ENCODE results near the gene NUP35. TPM values are rescaled to one million over a fixed set of nuclear protein-coding genes. Genes with fewer than 3 reads are reported as not detected.

Gene NUP35
- total RNA-seq, 1 experiment from 2014 or later: 40.6 TPM

DNA sequence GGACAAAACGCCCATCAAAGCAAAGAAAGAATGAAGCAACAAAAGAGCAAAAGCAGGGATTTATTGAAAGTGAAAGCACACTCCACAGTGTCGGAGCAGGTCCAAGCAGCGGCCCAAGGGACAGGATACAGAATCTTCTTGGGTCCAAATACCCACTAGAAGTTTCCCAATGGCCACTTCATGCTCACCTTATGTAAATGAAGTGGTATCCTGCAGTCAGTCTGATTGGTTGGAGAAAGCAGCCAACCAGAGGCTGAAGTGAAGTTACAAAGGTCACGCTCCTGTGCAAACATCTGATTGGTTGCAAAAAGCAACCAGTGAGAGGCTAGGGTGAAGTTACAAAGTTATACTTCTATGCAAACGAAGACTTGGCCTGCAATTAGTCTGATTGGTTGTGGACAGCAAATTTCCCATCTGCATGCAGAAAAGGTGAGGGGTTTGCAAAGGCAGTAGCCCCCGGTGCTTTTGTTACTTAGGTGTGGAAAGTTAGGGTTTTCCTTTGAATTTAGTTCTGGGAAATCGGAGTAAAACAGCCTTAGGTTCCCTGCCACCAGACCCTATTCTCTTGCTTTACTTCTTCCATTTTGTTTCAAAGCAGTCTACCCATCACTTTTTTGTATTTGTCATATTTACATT lies 32.8 kb upstream of the NUP35 start:
- no peak overlapping the region for H3K4me2 ChIP-seq (ENCODE audit: low read depth, low read length, poor library complexity, severe bottlenecking)

DNA sequence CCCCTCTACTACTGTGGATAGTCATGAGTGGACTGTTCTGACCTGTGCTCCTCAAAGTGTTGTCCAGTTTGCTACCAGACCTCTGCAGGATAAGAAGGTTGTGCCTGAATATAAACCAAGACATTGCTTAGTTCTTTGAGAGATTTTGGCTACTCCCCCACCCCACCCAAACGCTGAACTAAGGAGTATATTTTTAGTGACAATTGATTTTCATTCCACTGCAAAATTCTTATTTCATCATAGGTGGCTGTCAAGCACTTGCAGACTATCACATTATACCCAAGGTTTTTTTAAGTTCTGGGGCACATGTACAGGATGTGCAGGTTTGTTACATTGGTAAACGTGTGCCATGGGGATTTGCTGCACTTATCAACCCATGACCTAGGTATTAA lies 32.3 kb upstream of the NUP35 start:
- Histone ChIP-seq H2AFZ (ENCODE audit: low read length) (no peak overlapping the region), H3K27ac (ENCODE audit: low read length) (no peak overlapping the region), H3K79me2 (ENCODE audit: low read length) (no peaks in the 10 kb centered on the region), H3K9ac (ENCODE audit: low read length) (no peak overlapping the region), H3K9me3 (ENCODE audit: low read length) (no peaks in the 10 kb centered on the region), H3K9me2 (replicated peaks; ENCODE audit: insufficient read depth, low read length) (no peaks in the 10 kb centered on the region), H4K20me1 (ENCODE audit: insufficient read depth, low read depth, low read length) (no peaks in the 10 kb centered on the region), H3K4me1 (ENCODE audit: low read length) (peaks cover 8% of the 10 kb centered on the region), H3K27me3 (ENCODE audit: low read length) (no peaks in the 10 kb centered on the region), H3K4me3 (ENCODE audit: low read length) (no peak overlapping the region), H3K36me3 (ENCODE audit: insufficient read depth, low read length) (no peaks in the 10 kb centered on the region), H3K4me2 (ENCODE audit: low read depth, low read length, poor library complexity, severe bottlenecking) (no peak overlapping the region)
- DNase-seq: no peak

More for the DNA sequence above, 32.8 kb upstream of the NUP35 start:
- H3K27me3 ChIP-seq (ENCODE audit: low read length): no peaks in the 10 kb centered on the region
- no peaks in the 10 kb centered on the region for H3K9me3 ChIP-seq (ENCODE audit: low read length)
- no peak overlapping the region for H3K27ac ChIP-seq (ENCODE audit: low read length)
- H3K79me2 ChIP-seq (ENCODE audit: low read length): no peaks in the 10 kb centered on the region
- no peak for DNase-seq
- no peaks in the 10 kb centered on the region for H4K20me1 ChIP-seq (ENCODE audit: insufficient read depth, low read depth, low read length)
- no peak overlapping the region for H3K4me3 ChIP-seq (ENCODE audit: low read length)
- peaks cover 8% of the 10 kb centered on the region for H3K4me1 ChIP-seq (ENCODE audit: low read length)
- H3K9me2 ChIP-seq (replicated peaks; ENCODE audit: insufficient read depth, low read length): no peaks in the 10 kb centered on the region
- H2AFZ ChIP-seq (ENCODE audit: low read length): no peak overlapping the region
- H3K36me3 ChIP-seq (ENCODE audit: insufficient read depth, low read length): no peaks in the 10 kb centered on the region
- no peak overlapping the region for H3K9ac ChIP-seq (ENCODE audit: low read length)

- Histone ChIP-seq H3K79me2 (ENCODE audit: low read length) (no peaks in the 10 kb centered on the region), H3K27me3 (ENCODE audit: low read length) (no peaks in the 10 kb centered on the region), H3K9me3 (ENCODE audit: low read length) (no peaks in the 10 kb centered on the region), H3K27ac (ENCODE audit: low read length) (no peak overlapping the region), H4K20me1 (ENCODE audit: insufficient read depth, low read depth, low read length) (no peaks in the 10 kb centered on the region), H3K4me3 (ENCODE audit: low read length) (no peak overlapping the region), H3K9ac (ENCODE audit: low read length) (no peak overlapping the region), H3K36me3 (ENCODE audit: insufficient read depth, low read length) (no peaks in the 10 kb centered on the region), H3K4me1 (ENCODE audit: low read length) (peaks cover 8% of the 10 kb centered on the region), H3K9me2 (replicated peaks; ENCODE audit: insufficient read depth, low read length) (no peaks in the 10 kb centered on the region), H3K4me2 (ENCODE audit: low read depth, low read length, poor library complexity, severe bottlenecking) (no peak overlapping the region), H2AFZ (ENCODE audit: low read length) (no peak overlapping the region)
- DNase-seq: no peak
These were observed 30.2 kb upstream of the NUP35 start for GRCh38 chr2:183093857-183094657.

DNA sequence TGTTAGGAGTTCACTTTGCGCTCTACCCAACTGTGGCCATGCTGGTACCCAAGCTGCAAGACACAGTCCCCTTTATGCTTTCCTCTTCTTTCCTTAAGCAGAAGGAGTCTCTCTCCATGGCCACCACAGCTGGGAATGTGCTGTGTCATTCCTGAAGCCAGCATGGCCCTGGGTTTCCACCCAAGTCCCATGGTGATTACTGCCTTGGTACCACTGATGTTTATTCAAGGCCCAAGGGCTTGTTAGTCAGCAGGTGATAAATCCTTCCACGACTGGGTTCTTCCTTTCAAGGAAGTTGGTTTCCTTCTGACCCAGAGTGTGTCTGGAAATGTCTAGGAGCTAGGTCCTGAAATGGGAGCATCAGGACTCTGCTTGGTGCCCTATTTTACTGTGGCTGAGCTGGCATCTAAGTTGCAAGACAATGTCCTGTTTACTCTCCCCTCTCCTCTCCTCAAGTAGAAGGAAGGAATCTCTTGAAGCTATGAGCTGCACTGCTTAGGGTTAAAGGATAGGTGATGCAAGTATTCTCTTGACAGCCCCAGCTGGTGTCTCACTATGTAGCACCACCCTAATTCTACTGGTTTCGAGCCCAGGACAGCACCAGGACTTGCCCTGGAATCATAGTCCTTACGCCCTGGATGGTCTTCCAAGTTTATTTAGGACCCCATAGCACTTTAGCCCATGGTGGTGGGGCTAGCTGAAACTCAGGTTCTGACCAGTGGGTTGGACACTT lies 18.7 kb upstream of the NUP35 start:
- Histone ChIP-seq H3K9me2 (replicated peaks; ENCODE audit: insufficient read depth, low read length) (no peaks in the 10 kb centered on the region), H2AFZ (ENCODE audit: low read length) (no peak overlapping the region), H3K9me3 (ENCODE audit: low read length) (no peaks in the 10 kb centered on the region), H3K36me3 (ENCODE audit: insufficient read depth, low read length) (no peaks in the 10 kb centered on the region), H4K20me1 (ENCODE audit: insufficient read depth, low read depth, low read length) (no peaks in the 10 kb centered on the region), H3K27ac (ENCODE audit: low read length) (no peak overlapping the region), H3K4me2 (ENCODE audit: low read depth, low read length, poor library complexity, severe bottlenecking) (no peak overlapping the region), H3K9ac (ENCODE audit: low read length) (no peak overlapping the region), H3K27me3 (ENCODE audit: low read length) (no peaks in the 10 kb centered on the region), H3K4me1 (ENCODE audit: low read length) (no peaks in the 10 kb centered on the region), H3K79me2 (ENCODE audit: low read length) (no peaks in the 10 kb centered on the region), H3K4me3 (ENCODE audit: low read length) (no peak overlapping the region)
- no peak for DNase-seq

GRCh38 chr2:183112577-183112976 lies 11.7 kb upstream of the NUP35 start:
- DNase-seq: no peak
- H3K9ac ChIP-seq (ENCODE audit: low read length): no peak overlapping the region

GRCh38 chr2:183113630-183114029 lies 10.6 kb upstream of the NUP35 start:
- H3K4me2 ChIP-seq (ENCODE audit: low read depth, low read length, poor library complexity, severe bottlenecking): no peak overlapping the region
- H3K36me3 ChIP-seq (ENCODE audit: insufficient read depth, low read length): no peaks in the 10 kb centered on the region
- no peaks in the 10 kb centered on the region for H3K9me2 ChIP-seq (replicated peaks; ENCODE audit: insufficient read depth, low read length)
- no peak overlapping the region for H3K9ac ChIP-seq (ENCODE audit: low read length)
- no peak overlapping the region for H2AFZ ChIP-seq (ENCODE audit: low read length)
- no peaks in the 10 kb centered on the region for H3K27me3 ChIP-seq (ENCODE audit: low read length)
- H3K4me1 ChIP-seq (ENCODE audit: low read length): no peaks in the 10 kb centered on the region
- H3K9me3 ChIP-seq (ENCODE audit: low read length): no peaks in the 10 kb centered on the region
- H3K4me3 ChIP-seq (ENCODE audit: low read length): no peak overlapping the region
- no peaks in the 10 kb centered on the region for H4K20me1 ChIP-seq (ENCODE audit: insufficient read depth, low read depth, low read length)
- H3K27ac ChIP-seq (ENCODE audit: low read length): no peak overlapping the region
- DNase-seq: no peak
- no peaks in the 10 kb centered on the region for H3K79me2 ChIP-seq (ENCODE audit: low read length)

More at GRCh38 chr2:183112577-183112976, 11.7 kb upstream of the NUP35 start:
- H3K79me2 ChIP-seq (ENCODE audit: low read length): no peaks in the 10 kb centered on the region
- H3K4me3 ChIP-seq (ENCODE audit: low read length): no peak overlapping the region
- no peak overlapping the region for H3K4me2 ChIP-seq (ENCODE audit: low read depth, low read length, poor library complexity, severe bottlenecking)
- no peak overlapping the region for H3K27ac ChIP-seq (ENCODE audit: low read length)
- H3K36me3 ChIP-seq (ENCODE audit: insufficient read depth, low read length): no peaks in the 10 kb centered on the region
- no peaks in the 10 kb centered on the region for H3K9me2 ChIP-seq (replicated peaks; ENCODE audit: insufficient read depth, low read length)
- H3K4me1 ChIP-seq (ENCODE audit: low read length): no peaks in the 10 kb centered on the region
- no peaks in the 10 kb centered on the region for H3K27me3 ChIP-seq (ENCODE audit: low read length)
- H3K9me3 ChIP-seq (ENCODE audit: low read length): no peaks in the 10 kb centered on the region
- no peaks in the 10 kb centered on the region for H4K20me1 ChIP-seq (ENCODE audit: insufficient read depth, low read depth, low read length)
- H2AFZ ChIP-seq (ENCODE audit: low read length): no peak overlapping the region

DNA sequence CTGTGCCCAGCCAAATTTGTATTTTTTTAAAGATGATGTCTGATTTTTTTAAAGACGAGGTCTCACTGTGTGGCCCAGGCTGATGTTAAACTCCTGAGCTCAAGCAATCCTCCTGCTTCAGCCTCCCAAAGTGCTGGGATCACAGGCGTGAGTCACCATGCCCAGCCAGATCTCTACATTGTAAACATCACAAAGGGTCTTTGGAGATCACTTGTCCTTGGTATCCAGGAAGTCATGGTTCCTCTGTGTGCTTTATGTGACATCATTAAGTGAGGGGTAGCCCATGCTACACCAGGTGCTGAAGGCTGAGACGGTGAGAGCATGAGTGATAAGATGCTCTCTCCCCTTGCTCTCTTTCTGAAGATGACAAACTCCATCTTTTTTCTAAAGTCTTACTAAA lies 7.0 kb upstream of the NUP35 start:
- no peak for DNase-seq
- H3K4me1 ChIP-seq (ENCODE audit: low read length): no peaks in the 10 kb centered on the region
- H3K9me3 ChIP-seq (ENCODE audit: low read length): no peaks in the 10 kb centered on the region
- H3K4me2 ChIP-seq (ENCODE audit: low read depth, low read length, poor library complexity, severe bottlenecking): no peak overlapping the region
- H3K36me3 ChIP-seq (ENCODE audit: insufficient read depth, low read length): no peaks in the 10 kb centered on the region
- no peaks in the 10 kb centered on the region for H3K27me3 ChIP-seq (ENCODE audit: low read length)
- H3K27ac ChIP-seq (ENCODE audit: low read length): no peak overlapping the region
- H3K9me2 ChIP-seq (replicated peaks; ENCODE audit: insufficient read depth, low read length): no peaks in the 10 kb centered on the region
- no peak overlapping the region for H3K9ac ChIP-seq (ENCODE audit: low read length)
- H3K4me3 ChIP-seq (ENCODE audit: low read length): no peak overlapping the region
- H2AFZ ChIP-seq (ENCODE audit: low read length): no peak overlapping the region
- H3K79me2 ChIP-seq (ENCODE audit: low read length): no peaks in the 10 kb centered on the region
- no peaks in the 10 kb centered on the region for H4K20me1 ChIP-seq (ENCODE audit: insufficient read depth, low read depth, low read length)
